Peyer's patch (tissue), 4 donors: ENCODE measurements around the gene NPDC1.

Experiments used
- CTCF ChIP-seq, 6 experiments: fragments of 450-650 bp in 4 of 6; fragments of 200-600 bp in 2 of 6; sonication (generic) in 1 of 6; IDR thresholded peaks; one replicate each; pipeline ENCODE4 v1.5.1; 2017 to 2019; ENCODE audit warnings: antibody characterized with exemption in 6 of 6, mild to moderate bottlenecking in 3 of 6, moderate library complexity in 1 of 6
- POLR2A ChIP-seq, 2 donors: fragments of 450-650 bp; IDR thresholded peaks; one replicate each; pipeline ENCODE4 v1.5.1; 2017; ENCODE audit warnings: antibody characterized with exemption in 2 of 2, mild to moderate bottlenecking in 2 of 2, moderate library complexity in 2 of 2

GRCh38 chr9:136991993-136992818 is 53.8 kb downstream of the NPDC1 start, which contains the start of gene PAXX:
- peak in 1 of 6 experiments; percentile 8 for TF ChIP-seq CTCF (IDR thresholded peaks at IDR 0.05)
- TF ChIP-seq POLR2A (IDR thresholded peaks at IDR 0.05) = peak; percentile 13 to 24
